RWPE2 (cell line): ENCODE results near the gene F3.

ENCODE experiments used
- ATAC-seq: fragments of 200-7000 bp; cut with Tn5 transposase; 3 replicates; pipeline ENCODE4 v1.9.1; 2021; ENCODE audit warnings: low read depth
- DNase-seq: peaks from one replicate; pipeline ENCODE4 v3.0.0-alpha.2; 2020; ENCODE audit warnings: low spot score
- H3K27ac ChIP-seq: fragments of 450-650 bp; 2 replicates; pipeline ENCODE4 v1.5.1; 2017; ENCODE audit warnings: mild to moderate bottlenecking; ENCODE audit not compliant: poor library complexity, severe bottlenecking
- H3K27me3 ChIP-seq: fragments of 250-450 bp; sonication (Bioruptor Pico); 2 replicates; pipeline ENCODE4 v1.5.1; 2021; ENCODE audit warnings: mild to moderate bottlenecking, moderate library complexity; ENCODE audit not compliant: insufficient read depth, poor library complexity, severe bottlenecking
- H3K36me3 ChIP-seq: fragments of 250-450 bp; sonication (Bioruptor Pico); 2 replicates; pipeline ENCODE4 v1.5.1; 2020; ENCODE audit warnings: low read depth, mild to moderate bottlenecking, moderate library complexity
- H3K4me1 ChIP-seq: fragments of 250-450 bp; sonication (Bioruptor Pico); 2 replicates; pipeline ENCODE4 v1.5.1; 2021; ENCODE audit warnings: mild to moderate bottlenecking, moderate library complexity; ENCODE audit not compliant: insufficient read depth, poor library complexity, severe bottlenecking
- H3K4me3 ChIP-seq: fragments of 250-450 bp; sonication (Bioruptor Pico); 2 replicates; pipeline ENCODE4 v1.5.1; 2021; ENCODE audit warnings: mild to moderate bottlenecking, moderate library complexity; ENCODE audit not compliant: severe bottlenecking
- H3K9me3 ChIP-seq: fragments of 250-450 bp; sonication (Bioruptor Pico); 2 replicates; pipeline ENCODE4 v1.5.1; 2021; ENCODE audit warnings: mild to moderate bottlenecking, moderate library complexity; ENCODE audit not compliant: severe bottlenecking
- CTCF ChIP-seq: fragments of 450-650 bp; IDR thresholded peaks from one replicate; pipeline ENCODE4 v1.5.1; 2017; ENCODE audit warnings: mild to moderate bottlenecking, moderate library complexity; ENCODE audit not compliant: poor library complexity, severe bottlenecking

F3 gene

GRCh38 chr1:94532077-94532476, 9.5 kb downstream of the F3 start:
- ATAC-seq: no peak
- peak overlapping the region; percentile 99 for H3K27ac ChIP-seq
- H3K4me3 ChIP-seq: no peak overlapping the region
- H3K9me3 ChIP-seq: no peaks in the 10 kb centered on the region
- DNase-seq: no peak
- H3K36me3 ChIP-seq: peaks cover 73% of the 10 kb centered on the region
- peaks cover 14% of the 10 kb centered on the region for H3K4me1 ChIP-seq
- no peak for TF ChIP-seq CTCF
- no peaks in the 10 kb centered on the region for H3K27me3 ChIP-seq

- Histone ChIP-seq H3K4me3 (no peak overlapping the region), H3K4me1 (peaks cover 11% of the 10 kb centered on the region), H3K27ac (peak overlapping the region; percentile 99), H3K36me3 (peaks cover 68% of the 10 kb centered on the region), H3K27me3 (no peaks in the 10 kb centered on the region), H3K9me3 (no peaks in the 10 kb centered on the region)
- no peak for DNase-seq
- ATAC-seq: no peak
- no peak for TF ChIP-seq CTCF
Measured at GRCh38 chr1:94531664-94532063, 9.9 kb downstream of the F3 start.

GRCh38 chr1:94530373-94530878, 11.1 kb downstream of the F3 start:
- H3K9me3 ChIP-seq: no peaks in the 10 kb centered on the region
- ATAC-seq: no peak
- H3K27ac ChIP-seq: peak overlapping the region; percentile 99
- no peaks in the 10 kb centered on the region for H3K27me3 ChIP-seq
- H3K4me3 ChIP-seq: no peak overlapping the region
- peaks cover 56% of the 10 kb centered on the region for H3K36me3 ChIP-seq
- no peak for TF ChIP-seq CTCF
- H3K4me1 ChIP-seq: peaks cover 6% of the 10 kb centered on the region
- DNase-seq: no peak

- no peaks in the 10 kb centered on the region for H3K9me3 ChIP-seq
- ATAC-seq: no peak
Measured at GRCh38 chr1:94529416-94529815, 12.1 kb downstream of the F3 start.

More at GRCh38 chr1:94529416-94529815, 12.1 kb downstream of the F3 start:
- peaks cover 46% of the 10 kb centered on the region for H3K36me3 ChIP-seq
- H3K27ac ChIP-seq: peak overlapping the region; percentile 99
- H3K4me3 ChIP-seq: no peak overlapping the region
- H3K4me1 ChIP-seq: peaks cover 6% of the 10 kb centered on the region
- TF ChIP-seq CTCF: no peak
- DNase-seq: no peak
- no peaks in the 10 kb centered on the region for H3K27me3 ChIP-seq
